ENCODE measurements around the gene GTF2H1. TPM values are rescaled to one million over a fixed set of nuclear protein-coding genes. Genes with fewer than 3 reads are reported as not detected.
"Not testable (repeated sequence)": the region's sequence is repeated elsewhere in the genome, so short reads cannot be mapped to it uniquely, and the experiment has no call there.

Gene GTF2H1
- total RNA-seq, 4 donors from 2014 or later: 46.4 to 73.0 (median 53.5) TPM

- DNase-seq (ENCODE audit: low spot score in 2 of 2): no peak
- H3K4me3 ChIP-seq (ENCODE audit: low read depth, poor library complexity, severe bottlenecking): no peak overlapping the region
- intact Hi-C loops (cut with DNase I; ENCODE audit: low total_unique reads): loop anchor here (10.0 kb wide), 1 partner anchor 74 kb away; the partner anchor contains the start of gene LDHA
- no peak for TF ChIP-seq POLR2A (IDR thresholded peaks at IDR 0.05)
- TF ChIP-seq CTCF (IDR thresholded peaks at IDR 0.05): no peak
These were observed 1.8 kb upstream of the GTF2H1 start for GRCh38 chr11:18320617-18321016.

- 4 to 6% methylated on average over 4 of the region's 4 CpGs for WGBS, 2 donors
These were observed 794 bp upstream of the GTF2H1 start for GRCh38 chr11:18321578-18321968.

GRCh38 chr11:18322818-18323570 is 627 bp downstream of the GTF2H1 start:
- DNase-seq (ENCODE audit: low spot score in 2 of 2): no peak
- peak overlapping the region; percentile 47 for H3K4me3 ChIP-seq (ENCODE audit: low read depth, poor library complexity, severe bottlenecking)
- TF ChIP-seq CTCF (IDR thresholded peaks at IDR 0.05) (no peak), POLR2A (IDR thresholded peaks at IDR 0.05) (no peak)
- WGBS, 2 donors: 11 to 21% methylated on average over 9 to 14 of the region's 18 CpGs
- intact Hi-C loops (cut with DNase I; ENCODE audit: low total_unique reads): loop anchor here (10.0 kb wide), 1 partner anchor 72 kb away; the partner anchor contains the start of gene LDHA

More at GRCh38 chr11:18321578-18321968, 794 bp upstream of the GTF2H1 start:
- H3K4me3 ChIP-seq (ENCODE audit: low read depth, poor library complexity, severe bottlenecking): peak overlapping the region; percentile 47
- intact Hi-C loops (cut with DNase I; ENCODE audit: low total_unique reads): loop anchor here (10.0 kb wide), 1 partner anchor 73 kb away; the partner anchor contains the start of gene LDHA
- no peak for DNase-seq (ENCODE audit: low spot score in 2 of 2)
- TF ChIP-seq CTCF (IDR thresholded peaks at IDR 0.05) (no peak), POLR2A (IDR thresholded peaks at IDR 0.05) (no peak)

GRCh38 chr11:18323881-18324280 is 1.5 kb downstream of the GTF2H1 start:
- intact Hi-C loops (cut with DNase I; ENCODE audit: low total_unique reads): loop anchor here (10.0 kb wide), 1 partner anchor 71 kb away; the partner anchor contains the start of gene LDHA
- H3K4me3 ChIP-seq (ENCODE audit: low read depth, poor library complexity, severe bottlenecking); DNase-seq (ENCODE audit: low spot score in 2 of 2): not testable (repeated sequence)
- 86 to 97% methylated on average over 11 of the region's 11 CpGs for WGBS, 2 donors

GRCh38 chr11:18324381-18324780 is 2.0 kb downstream of the GTF2H1 start:
- intact Hi-C loops (cut with DNase I; ENCODE audit: low total_unique reads): loop anchor here (10.0 kb wide), 1 partner anchor 70 kb away; the partner anchor contains the start of gene LDHA
- no peak overlapping the region for H3K4me3 ChIP-seq (ENCODE audit: low read depth, poor library complexity, severe bottlenecking)
- WGBS, 2 donors: 38 to 55% methylated on average over 1 of the region's 1 CpG
- TF ChIP-seq POLR2A (IDR thresholded peaks at IDR 0.05) (no peak), CTCF (IDR thresholded peaks at IDR 0.05) (no peak)
- no peak for DNase-seq (ENCODE audit: low spot score in 2 of 2)

- DNase-seq (ENCODE audit: low spot score in 2 of 2): no peak
- intact Hi-C loops (cut with DNase I; ENCODE audit: low total_unique reads): loop anchor here (10.0 kb wide), 1 partner anchor 65 kb away; the partner anchor contains the start of gene LDHA
- no peak for TF ChIP-seq POLR2A (IDR thresholded peaks at IDR 0.05)
- TF ChIP-seq CTCF (IDR thresholded peaks at IDR 0.05): no peak
- 43% methylated on average over 5 of the region's 5 CpGs for WGBS, 2 donors
- no peak overlapping the region for H3K4me3 ChIP-seq (ENCODE audit: low read depth, poor library complexity, severe bottlenecking)
These were observed 7.0 kb downstream of the GTF2H1 start for GRCh38 chr11:18329196-18329870.
